Activated naive CD4-positive, alpha-beta T cell treated with anti-CD3 and anti-CD28 coated beads, Interleukin-2, amount 50 U/mL, for 16 hours (primary cell): ENCODE data around the gene BORCS8.
A peak's percentile ranks its signal among the peaks of the same experiment; 100 is the strongest.

Source experiments
- DNase-seq: peaks from one replicate; pipeline ENCODE4 v3.0.0-alpha.2; 2020

The BORCS8 gene

GRCh38 chr19:19213426-19214158 is 21.6 kb upstream of the BORCS8 start:
- no peak for DNase-seq

GRCh38 chr19:19212916-19213315 is 21.0 kb upstream of the BORCS8 start:
- DNase-seq = no peak

- no peak for DNase-seq
These were observed 19.8 kb upstream of the BORCS8 start, which contains the start of gene NCAN for GRCh38 chr19:19211499-19212420. Gene NCAN, plus strand, starts transcription at chr19:19211958. Its CDS starts 4,996 bp downstream, at chr19:19216954.

GRCh38 chr19:19209372-19209771 is 17.4 kb upstream of the BORCS8 start:
- DNase-seq = no peak

- no peak for DNase-seq
These were observed 16.0 kb upstream of the BORCS8 start for GRCh38 chr19:19207637-19208572.

- no peak for DNase-seq
These were observed 15.0 kb upstream of the BORCS8 start for GRCh38 chr19:19206938-19207337.

- DNase-seq = no peak
These were observed 13.8 kb upstream of the BORCS8 start for GRCh38 chr19:19205416-19206410.

- DNase-seq = no peak
These were observed 12.2 kb upstream of the BORCS8 start for GRCh38 chr19:19204181-19204580.

GRCh38 chr19:19203012-19203856 is 11.3 kb upstream of the BORCS8 start, which contains the start of gene NR2C2AP:
Gene NR2C2AP, minus strand, starts transcription at chr19:19203414. Its CDS starts 354 bp downstream, at chr19:19203060.
- peak; percentile 94 for DNase-seq

- DNase-seq = no peak
These were observed 10.7 kb upstream of the BORCS8 start for GRCh38 chr19:19202707-19203011.

GRCh38 chr19:19201697-19202630 is 10.0 kb upstream of the BORCS8 start:
- no peak for DNase-seq

GRCh38 chr19:19193926-19194325 is 2.0 kb upstream of the BORCS8 start:
- DNase-seq = no peak

GRCh38 chr19:19192910-19193423 is 1.0 kb upstream of the BORCS8 start:
- no peak for DNase-seq

- DNase-seq = no peak
These were observed 229 bp downstream of the BORCS8 start for GRCh38 chr19:19191768-19192077.

GRCh38 chr19:19186742-19187141 is 5.2 kb downstream of the BORCS8 start:
- DNase-seq = no peak

- DNase-seq = peak; percentile 68
These were observed 5.9 kb downstream of the BORCS8 start for GRCh38 chr19:19185853-19186740.

GRCh38 chr19:19181488-19181998 is 10.4 kb downstream of the BORCS8 start:
- no peak for DNase-seq
